Measurements from ENCODE around the gene GSX2. TPM values are rescaled to one million over a fixed set of nuclear protein-coding genes. Genes with fewer than 3 reads are reported as not detected.

Gene GSX2
- total and polyA plus RNA-seq, 10 of the 15 experiments (the other 5 are each of a cell fraction or from before 2014, with no cell fraction given), result 0.04 to 0.58 (median 0.50) TPM; not detected in 5

DNA sequence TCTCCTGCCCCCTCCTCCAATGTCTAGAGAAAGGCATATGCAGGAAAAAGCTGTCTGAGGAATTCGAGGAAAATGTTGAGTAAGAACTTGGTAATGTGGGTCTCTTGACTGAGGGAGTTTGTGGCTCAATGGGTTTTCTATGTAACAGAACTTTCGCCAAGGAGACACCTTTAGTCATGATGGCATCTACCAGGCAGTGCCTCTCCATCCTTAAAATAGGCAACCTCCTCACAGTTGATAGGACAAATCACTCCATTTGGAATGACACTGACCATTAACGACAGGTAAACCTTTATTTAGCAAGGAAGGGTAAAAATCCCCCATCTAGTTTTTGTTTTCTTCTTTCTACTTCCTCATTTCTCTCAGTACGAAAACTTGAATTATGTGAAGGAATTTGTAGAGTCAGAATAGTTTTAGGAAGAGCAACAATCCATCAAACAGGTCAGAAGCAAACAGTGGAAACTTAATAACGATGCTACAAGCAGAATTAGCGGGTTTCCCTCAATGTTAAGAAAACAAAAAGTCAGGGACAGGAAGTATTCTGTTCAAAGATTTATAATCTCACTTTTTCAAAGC, 2.7 kb downstream of the GSX2 start (continued):
- no peak for TF ChIP-seq CHD2 (IDR thresholded peaks at IDR 0.05; ENCODE audit: borderline replicate concordance, low read depth, low read length)
- TF ChIP-seq, protein P1, sequence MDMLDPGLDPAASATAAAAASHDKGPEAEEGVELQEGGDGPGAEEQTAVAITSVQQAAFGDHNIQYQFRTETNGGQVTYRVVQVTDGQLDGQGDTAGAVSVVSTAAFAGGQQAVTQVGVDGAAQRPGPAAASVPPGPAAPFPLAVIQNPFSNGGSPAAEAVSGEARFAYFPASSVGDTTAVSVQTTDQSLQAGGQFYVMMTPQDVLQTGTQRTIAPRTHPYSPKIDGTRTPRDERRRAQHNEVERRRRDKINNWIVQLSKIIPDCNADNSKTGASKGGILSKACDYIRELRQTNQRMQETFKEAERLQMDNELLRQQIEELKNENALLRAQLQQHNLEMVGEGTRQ (IDR thresholded peaks at IDR 0.05; ENCODE audit: borderline replicate concordance, low read depth, low read length), result no peak
- TF ChIP-seq SIN3A (IDR thresholded peaks at IDR 0.05; ENCODE audit: low read depth, low read length), result no peak

DNA sequence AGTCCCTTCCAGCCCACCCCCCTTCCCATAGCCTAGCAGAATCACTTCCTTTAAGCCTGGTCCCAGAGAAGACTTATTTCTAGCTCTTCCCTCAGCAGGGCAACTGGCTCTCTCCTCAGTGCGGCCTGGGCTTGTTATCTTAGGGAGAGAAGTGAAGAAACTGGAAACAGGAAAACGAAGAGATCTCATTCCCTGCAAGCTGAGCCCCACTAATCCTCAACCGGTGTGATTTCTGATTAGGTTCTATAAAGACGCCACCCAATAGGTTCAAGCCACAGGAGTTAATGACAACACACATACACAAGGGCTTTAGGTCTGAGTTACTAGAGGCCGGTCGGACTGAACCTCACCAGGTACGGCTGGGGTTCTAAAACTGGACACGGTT, 3.2 kb downstream of the GSX2 start:
- FAIRE-seq (no peak), DNase-seq (ENCODE audit: low read depth, low spot score) (no peak), ATAC-seq (no peak)
- Histone ChIP-seq H2AFZ (ENCODE audit: control insufficient read depth, low read depth, low read length) (no peak overlapping the region), H3K4me1 (ENCODE audit: control insufficient read depth, insufficient read depth, low read length) (peaks cover 22% of the 10 kb centered on the region), H3K4me3 (no peak overlapping the region), H3K9me3 (replicated peaks; ENCODE audit: control insufficient read depth, insufficient read depth, low read length) (no peaks in the 10 kb centered on the region), H3K4me2 (ENCODE audit: control insufficient read depth, insufficient read depth) (no peak overlapping the region), H3K36me3 (ENCODE audit: control insufficient read depth in 2 of 2, insufficient read depth in 2 of 2, low read length in 1 of 2) (no peaks in the 10 kb centered on the region), H3K79me2 (ENCODE audit: control insufficient read depth, insufficient read depth, low read length) (no peaks in the 10 kb centered on the region), H3K9ac (ENCODE audit: control insufficient read depth, insufficient read depth, low read length) (no peak overlapping the region), H3K27me3 (replicated peaks in 1 of 2; ENCODE audit: control insufficient read depth in 2 of 2, insufficient read depth in 2 of 2, low read length in 1 of 2) (peaks cover 24 to 26% of the 10 kb centered on the region in 2 experiments), H4K20me1 (ENCODE audit: control insufficient read depth, insufficient read depth) (no peaks in the 10 kb centered on the region), H3K27ac (ENCODE audit: control insufficient read depth, insufficient read depth) (no peak overlapping the region)
- ChIA-PET RAD21 (ENCODE audit: unreplicated experiment) (no interaction called here), CTCF (no interaction called here), SMC1A (ENCODE audit: uncharacterized antibody, unreplicated experiment) (interaction anchor here (0.5 kb wide), 1 partner anchor 113 kb away, joined by 4 read pairs; no protein-coding TSS in a partner anchor), POLR2A (interaction anchor here (0.7 to 0.8 kb wide), 2 partner anchors 10 to 14 kb away, joined by 3 read pairs; no protein-coding TSS in a partner anchor)
- no TSS peak for BruUV-seq (replicated peaks)
- in situ Hi-C loops (cut with MboI) (no loop called here), intact Hi-C loops (cut with micrococcal nuclease; ENCODE audit: unreplicated experiment) (no loop called here)
- WGBS (ENCODE audit: insufficient coverage, insufficient replicate concordance, low lambda C conversion rate, missing lambda C conversion rate), result 30% methylated on average over 8 of the region's 8 CpGs
- no peak for TF ChIP-seq EP300 (IDR thresholded peaks at IDR 0.05; ENCODE audit: borderline replicate concordance in 1 of 2, control insufficient read depth in 1 of 2, low read depth in 2 of 2, low read length in 2 of 2)
- TF ChIP-seq MEF2B (IDR thresholded peaks at IDR 0.05; ENCODE audit: partially characterized antibody, poor library complexity, severe bottlenecking), result no peak
- TF ChIP-seq, protein P2, sequence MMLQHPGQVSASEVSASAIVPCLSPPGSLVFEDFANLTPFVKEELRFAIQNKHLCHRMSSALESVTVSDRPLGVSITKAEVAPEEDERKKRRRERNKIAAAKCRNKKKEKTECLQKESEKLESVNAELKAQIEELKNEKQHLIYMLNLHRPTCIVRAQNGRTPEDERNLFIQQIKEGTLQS (IDR thresholded peaks at IDR 0.05; ENCODE audit: borderline replicate concordance, extremely low read depth, low read depth, low read length), result no peak
- TF ChIP-seq, protein P3, sequence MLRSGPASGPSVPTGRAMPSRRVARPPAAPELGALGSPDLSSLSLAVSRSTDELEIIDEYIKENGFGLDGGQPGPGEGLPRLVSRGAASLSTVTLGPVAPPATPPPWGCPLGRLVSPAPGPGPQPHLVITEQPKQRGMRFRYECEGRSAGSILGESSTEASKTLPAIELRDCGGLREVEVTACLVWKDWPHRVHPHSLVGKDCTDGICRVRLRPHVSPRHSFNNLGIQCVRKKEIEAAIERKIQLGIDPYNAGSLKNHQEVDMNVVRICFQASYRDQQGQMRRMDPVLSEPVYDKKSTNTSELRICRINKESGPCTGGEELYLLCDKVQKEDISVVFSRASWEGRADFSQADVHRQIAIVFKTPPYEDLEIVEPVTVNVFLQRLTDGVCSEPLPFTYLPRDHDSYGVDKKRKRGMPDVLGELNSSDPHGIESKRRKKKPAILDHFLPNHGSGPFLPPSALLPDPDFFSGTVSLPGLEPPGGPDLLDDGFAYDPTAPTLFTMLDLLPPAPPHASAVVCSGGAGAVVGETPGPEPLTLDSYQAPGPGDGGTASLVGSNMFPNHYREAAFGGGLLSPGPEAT (IDR thresholded peaks at IDR 0.05; ENCODE audit: low read depth), result no peak
- TF ChIP-seq SMC3 (IDR thresholded peaks at IDR 0.05; ENCODE audit: borderline replicate concordance, low read length), result no peak
- no peak for TF ChIP-seq NRF1 (conservative IDR thresholded peaks at IDR 0.05; ENCODE audit: low read depth, low read length)
- TF ChIP-seq MLLT1 (IDR thresholded peaks at IDR 0.05), result no peak
- no peak for TF ChIP-seq CHD4 (IDR thresholded peaks at IDR 0.05)
- no peak for TF ChIP-seq BRCA1 (IDR thresholded peaks at IDR 0.05; ENCODE audit: low read depth, low read length)
- no peak for TF ChIP-seq GABPA (IDR thresholded peaks at IDR 0.05; ENCODE audit: low read depth)
- TF ChIP-seq, protein P4, sequence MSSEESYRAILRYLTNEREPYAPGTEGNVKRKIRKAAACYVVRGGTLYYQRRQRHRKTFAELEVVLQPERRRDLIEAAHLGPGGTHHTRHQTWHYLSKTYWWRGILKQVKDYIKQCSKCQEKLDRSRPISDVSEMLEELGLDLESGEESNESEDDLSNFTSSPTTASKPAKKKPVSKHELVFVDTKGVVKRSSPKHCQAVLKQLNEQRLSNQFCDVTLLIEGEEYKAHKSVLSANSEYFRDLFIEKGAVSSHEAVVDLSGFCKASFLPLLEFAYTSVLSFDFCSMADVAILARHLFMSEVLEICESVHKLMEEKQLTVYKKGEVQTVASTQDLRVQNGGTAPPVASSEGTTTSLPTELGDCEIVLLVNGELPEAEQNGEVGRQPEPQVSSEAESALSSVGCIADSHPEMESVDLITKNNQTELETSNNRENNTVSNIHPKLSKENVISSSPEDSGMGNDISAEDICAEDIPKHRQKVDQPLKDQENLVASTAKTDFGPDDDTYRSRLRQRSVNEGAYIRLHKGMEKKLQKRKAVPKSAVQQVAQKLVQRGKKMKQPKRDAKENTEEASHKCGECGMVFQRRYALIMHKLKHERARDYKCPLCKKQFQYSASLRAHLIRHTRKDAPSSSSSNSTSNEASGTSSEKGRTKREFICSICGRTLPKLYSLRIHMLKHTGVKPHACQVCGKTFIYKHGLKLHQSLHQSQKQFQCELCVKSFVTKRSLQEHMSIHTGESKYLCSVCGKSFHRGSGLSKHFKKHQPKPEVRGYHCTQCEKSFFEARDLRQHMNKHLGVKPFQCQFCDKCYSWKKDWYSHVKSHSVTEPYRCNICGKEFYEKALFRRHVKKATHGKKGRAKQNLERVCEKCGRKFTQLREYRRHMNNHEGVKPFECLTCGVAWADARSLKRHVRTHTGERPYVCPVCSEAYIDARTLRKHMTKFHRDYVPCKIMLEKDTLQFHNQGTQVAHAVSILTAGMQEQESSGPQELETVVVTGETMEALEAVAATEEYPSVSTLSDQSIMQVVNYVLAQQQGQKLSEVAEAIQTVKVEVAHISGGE (CRISPR knock-in tag; IDR thresholded peaks at IDR 0.05), result no peak
